NT2/D1 (cell line): ENCODE measurements around the gene PRDM4.
A peak's percentile ranks its signal among the peaks of the same experiment; 100 is the strongest.
"Not testable (repeated sequence)": the region's sequence is repeated elsewhere in the genome, so short reads cannot be mapped to it uniquely, and the experiment has no call there.

Experiments used
- DNase-seq: peaks from one replicate; pipeline ENCODE4 v3.0.0-alpha.2; 2011; ENCODE audit warnings: low read depth, low spot score
- H3K27me3 ChIP-seq: 2 replicates; pipeline ENCODE4 v1.6.0; 2011; ENCODE audit warnings: mild to moderate bottlenecking; ENCODE audit not compliant: insufficient read length, insufficient read depth
- H3K36me3 ChIP-seq: 2 replicates; pipeline ENCODE4 v1.6.1; 2011; ENCODE audit warnings: mild to moderate bottlenecking, low read length, mixed read lengths; ENCODE audit not compliant: insufficient read depth, insufficient read length
- H3K4me1 ChIP-seq: 2 replicates; pipeline ENCODE4 v1.5.1; 2011; ENCODE audit not compliant: insufficient read depth, insufficient read length
- H3K4me3 ChIP-seq: 2 replicates; pipeline ENCODE4 v1.5.1; 2011; ENCODE audit warnings: low read depth; ENCODE audit not compliant: insufficient read length
- H3K9ac ChIP-seq: 2 replicates; pipeline ENCODE4 v1.6.0; 2011; ENCODE audit warnings: low read depth; ENCODE audit not compliant: insufficient read length
- H3K9me3 ChIP-seq: 2 replicates; pipeline ENCODE4 v1.5.1; 2011; ENCODE audit warnings: mild to moderate bottlenecking, low read length; ENCODE audit not compliant: insufficient read depth
- SUZ12 ChIP-seq: IDR thresholded peaks from 2 replicates; pipeline ENCODE4 v1.6.1; 2011; ENCODE audit not compliant: insufficient read length, insufficient read depth; ENCODE audit errors: extremely low read depth
- YY1 ChIP-seq: IDR thresholded peaks from 2 replicates; pipeline ENCODE4 v1.6.1; 2011; ENCODE audit not compliant: insufficient read length, insufficient read depth
- ZNF274 ChIP-seq: IDR thresholded peaks from 2 replicates; pipeline ENCODE4 v1.6.1; 2011; ENCODE audit warnings: mild to moderate bottlenecking, low read depth, low read length

PRDM4 gene

GRCh38 chr12:107718606-107719005 lies 42.3 kb downstream of the PRDM4 start:
- H3K36me3 ChIP-seq = peaks cover 21% of the 10 kb centered on the region
- no peaks in the 10 kb centered on the region for H3K27me3 ChIP-seq
- no peak overlapping the region for H3K9ac ChIP-seq
- no peak overlapping the region for H3K4me3 ChIP-seq
- H3K9me3 ChIP-seq = no peaks in the 10 kb centered on the region
- H3K4me1 ChIP-seq = no peaks in the 10 kb centered on the region
- no peak for TF ChIP-seq ZNF274
- TF ChIP-seq YY1 = no peak
- TF ChIP-seq SUZ12 = no peak
- no peak for DNase-seq

- no peaks in the 10 kb centered on the region for H3K9me3 ChIP-seq
- H3K4me3 ChIP-seq = no peak overlapping the region
- TF ChIP-seq ZNF274 = no peak
- TF ChIP-seq YY1 = no peak
- TF ChIP-seq SUZ12 = no peak
- no peaks in the 10 kb centered on the region for H3K4me1 ChIP-seq
- DNase-seq = no peak
- no peaks in the 10 kb centered on the region for H3K27me3 ChIP-seq
- H3K9ac ChIP-seq = no peak overlapping the region
- H3K36me3 ChIP-seq = peaks cover 47% of the 10 kb centered on the region
Measured at GRCh38 chr12:107715780-107716179, 45.2 kb downstream of the PRDM4 start.

- DNase-seq, H3K4me3 ChIP-seq, H3K4me1 ChIP-seq, H3K27me3 ChIP-seq, H3K9ac ChIP-seq: not testable (repeated sequence)
- Histone ChIP-seq H3K9me3 (peaks cover 11% of the 10 kb centered on the region), H3K36me3 (peaks cover 75% of the 10 kb centered on the region)
Measured at GRCh38 chr12:107705522-107705921, 55.4 kb downstream of the PRDM4 start.

- no peak for DNase-seq
- H3K36me3 ChIP-seq = peaks cover 75% of the 10 kb centered on the region
- H3K9me3 ChIP-seq = peaks cover 18% of the 10 kb centered on the region
- no peak for TF ChIP-seq SUZ12
- TF ChIP-seq ZNF274 = no peak
- TF ChIP-seq YY1 = no peak
- H3K27me3 ChIP-seq = no peaks in the 10 kb centered on the region
- no peak overlapping the region for H3K9ac ChIP-seq
- no peaks in the 10 kb centered on the region for H3K4me1 ChIP-seq
- no peak overlapping the region for H3K4me3 ChIP-seq
Measured at GRCh38 chr12:107704041-107704440, 56.9 kb downstream of the PRDM4 start.

- TF ChIP-seq YY1 (no peak), ZNF274 (no peak), SUZ12 (no peak)
- Histone ChIP-seq H3K27me3 (no peaks in the 10 kb centered on the region), H3K4me1 (no peaks in the 10 kb centered on the region), H3K9ac (no peak overlapping the region), H3K9me3 (peaks cover 18% of the 10 kb centered on the region), H3K36me3 (peaks cover 80% of the 10 kb centered on the region), H3K4me3 (no peak overlapping the region)
- DNase-seq = no peak
Measured at GRCh38 chr12:107702106-107702505, 58.8 kb downstream of the PRDM4 start.

- H3K36me3 ChIP-seq = peaks cover 94% of the 10 kb centered on the region
- H3K9me3 ChIP-seq = peaks cover 10% of the 10 kb centered on the region
- not testable (repeated sequence) for H3K27me3 ChIP-seq, H3K4me1 ChIP-seq, H3K4me3 ChIP-seq, DNase-seq, H3K9ac ChIP-seq
Measured at GRCh38 chr12:107695772-107696171, 65.2 kb downstream of the PRDM4 start.

- peak within 1 kb of the TSS; percentile 99 for H3K4me3 ChIP-seq
- peaks cover 27% of the 10 kb centered on the region for H3K36me3 ChIP-seq
- H3K4me1 ChIP-seq = no peaks in the 10 kb centered on the region
- H3K27me3 ChIP-seq = no peaks in the 10 kb centered on the region
- H3K9me3 ChIP-seq = no peaks in the 10 kb centered on the region
- H3K9ac ChIP-seq = peak within 1 kb of the TSS; percentile 97
- TF ChIP-seq YY1 (peak; percentile 57), ZNF274 (no peak)
- peak; percentile 94 for DNase-seq
Measured at GRCh38 chr12:107685360-107686248, 75.3 kb downstream of the PRDM4 start, which contains the start of gene PWP1. Gene PWP1 (plus strand): TSS chr12:107685799. CDS start chr12:107685900, 101 bp downstream.

GRCh38 chr12:107684990-107685359 lies 76.0 kb downstream of the PRDM4 start:
- peak; percentile 39 for DNase-seq
- Histone ChIP-seq H3K9me3 (no peaks in the 10 kb centered on the region), H3K4me1 (no peaks in the 10 kb centered on the region), H3K4me3 (peak overlapping the region; percentile 99), H3K36me3 (peaks cover 20% of the 10 kb centered on the region), H3K9ac (peak overlapping the region; percentile 97), H3K27me3 (no peaks in the 10 kb centered on the region)
- TF ChIP-seq ZNF274 (no peak), YY1 (no peak), SUZ12 (no peak)
